ENCODE measurements around the gene SENP7.

- TF ChIP-seq CTCF (IDR thresholded peaks at IDR 0.05; ENCODE audit: insufficient read depth, low read depth, low read length): no peak
- no peak for TF ChIP-seq EZH2 (IDR thresholded peaks at IDR 0.05; ENCODE audit: insufficient read depth, low read length)
Observed at GRCh38 chr3:101512646-101513418, at the start of gene SENP7.

Data from astrocyte (in vitro differentiated cells and primary cell).